HG03135 (cell line): ENCODE data around the gene RBMS3.

Source experiments
- ATAC-seq: cut with Tn5 transposase; IDR thresholded peaks from one replicate; pipeline ENCODE4 v1.9.1; 2021; ENCODE audit warnings: mild to moderate bottlenecking, moderate library complexity; ENCODE audit not compliant: unreplicated experiment

RBMS3 gene

DNA sequence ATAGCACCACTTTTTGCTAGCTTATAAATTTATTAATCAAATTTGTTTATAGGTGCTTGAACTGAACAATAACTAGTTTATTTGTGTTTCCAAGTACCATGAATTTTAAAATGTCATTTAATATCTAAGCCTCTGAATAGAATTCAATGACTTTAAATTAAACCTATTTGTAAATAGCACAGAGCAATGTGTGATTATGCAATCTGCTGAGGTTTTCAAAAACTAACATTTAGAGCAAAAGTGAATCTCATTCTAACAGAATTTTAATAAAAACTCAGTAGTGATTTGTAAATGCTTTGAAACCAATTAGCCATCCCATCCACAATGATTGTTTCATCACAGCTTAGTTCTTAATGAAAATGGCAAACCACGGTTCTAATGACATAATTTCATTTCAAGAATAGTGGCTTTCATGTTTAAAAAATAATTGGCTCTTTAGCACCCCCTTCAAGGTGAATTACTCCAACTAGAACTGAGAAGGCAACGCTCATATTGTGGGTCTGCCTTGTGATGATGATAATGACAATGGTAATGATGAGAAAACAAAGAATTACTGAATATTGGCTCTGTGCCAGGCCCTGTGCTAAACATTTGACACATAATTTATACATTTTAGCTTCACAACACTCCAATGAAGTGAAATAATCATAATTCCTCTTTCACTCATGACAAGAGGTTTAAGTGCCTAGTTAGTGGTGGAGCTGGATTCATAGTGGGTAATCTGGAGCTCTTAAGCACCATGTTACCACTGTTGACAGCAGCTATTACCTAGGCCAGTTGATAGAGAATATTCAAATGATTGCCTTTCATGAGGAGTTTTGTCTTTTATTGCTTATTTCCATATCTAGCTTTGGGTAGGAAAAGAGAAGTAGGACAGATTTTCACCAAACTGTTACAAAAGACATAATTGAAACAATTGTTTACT, 145.7 kb downstream of the RBMS3 start:
- ATAC-seq, result no peak

DNA sequence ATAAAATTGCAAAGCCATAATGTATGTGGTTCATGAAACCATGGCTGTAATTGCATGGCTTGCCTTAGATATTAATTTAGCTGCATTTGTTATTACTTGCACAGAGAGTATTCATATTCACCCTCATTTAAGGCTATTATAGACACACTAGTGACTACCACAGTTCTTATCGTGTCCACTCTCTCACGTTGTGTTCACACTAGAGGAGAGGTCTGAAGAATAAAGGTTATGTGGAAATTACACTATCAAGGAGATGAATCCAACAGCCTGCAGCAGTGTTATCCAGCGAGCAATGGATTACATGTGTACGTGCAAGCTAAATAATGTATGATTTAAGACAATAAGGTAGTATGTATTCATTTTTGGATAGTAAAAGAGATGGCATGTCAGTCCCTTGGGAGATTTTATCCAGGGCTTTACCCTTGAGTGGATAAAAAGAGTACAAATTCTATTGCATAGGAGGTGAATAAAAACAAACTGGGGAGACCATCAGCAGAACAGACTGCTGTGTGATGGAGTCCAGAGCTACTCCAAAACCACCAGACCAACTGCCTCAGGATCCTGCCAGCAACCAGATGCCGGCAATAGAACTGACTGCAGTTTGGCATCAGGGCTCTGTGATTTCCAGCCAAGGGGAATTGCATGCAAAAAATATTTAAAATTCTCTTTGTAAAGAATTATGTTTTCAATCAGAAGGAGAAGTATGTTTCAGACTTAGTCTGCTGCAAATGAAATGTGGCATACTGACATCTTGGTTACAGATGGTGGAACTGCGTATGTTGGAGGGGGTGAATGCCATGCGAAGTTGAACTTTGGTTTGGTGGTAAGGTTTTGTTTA, 146.6 kb downstream of the RBMS3 start:
- no peak for ATAC-seq

DNA sequence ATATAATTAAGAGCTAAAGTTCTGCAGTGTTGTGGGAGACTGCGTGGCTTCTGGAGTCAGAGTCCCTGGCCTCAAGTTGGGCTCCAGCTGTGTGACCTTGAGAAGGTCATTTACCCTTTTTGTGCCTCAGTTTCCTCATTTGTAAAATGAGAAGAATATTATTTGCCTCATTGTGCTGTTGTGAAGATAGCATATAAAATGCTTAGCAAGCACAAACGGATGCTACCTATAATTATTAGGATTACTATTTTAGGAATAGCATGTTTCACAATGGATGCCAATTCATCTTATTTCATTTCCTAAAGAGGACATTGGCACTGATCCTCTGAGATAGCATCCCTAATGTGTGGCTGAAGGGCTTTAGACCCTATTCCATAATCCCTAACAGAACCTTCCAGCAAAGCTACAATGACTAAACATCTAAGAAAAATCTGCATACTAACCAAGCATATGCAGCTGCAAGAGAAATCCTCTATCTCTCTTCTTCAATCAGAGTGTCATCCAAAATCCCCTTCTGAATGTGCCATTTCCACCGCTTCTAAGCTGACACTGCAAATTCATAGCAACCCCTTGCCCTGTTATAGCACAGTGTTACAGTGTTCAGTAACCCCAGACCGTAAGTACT, 148.3 kb downstream of the RBMS3 start:
- no peak for ATAC-seq

DNA sequence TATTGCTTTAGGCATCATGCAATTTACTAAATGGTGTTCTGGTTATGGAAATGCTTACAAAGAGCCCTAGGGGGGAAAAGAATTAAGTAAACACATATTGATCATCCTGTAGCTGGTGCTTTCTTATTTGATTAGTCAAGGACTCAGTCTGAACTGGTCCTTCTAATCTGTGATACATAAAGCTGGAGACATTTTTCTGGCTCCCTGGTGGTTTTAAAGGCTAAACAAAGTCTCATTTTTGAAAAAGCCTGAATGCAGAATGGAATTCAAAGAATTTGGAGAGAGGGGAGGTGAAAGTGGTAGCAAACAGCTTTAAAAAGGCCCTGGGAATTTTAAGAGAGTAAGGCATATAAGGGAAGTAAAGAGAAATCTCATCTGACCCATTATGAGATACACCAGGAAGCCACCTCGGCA, 149.7 kb downstream of the RBMS3 start:
- no peak for ATAC-seq

DNA sequence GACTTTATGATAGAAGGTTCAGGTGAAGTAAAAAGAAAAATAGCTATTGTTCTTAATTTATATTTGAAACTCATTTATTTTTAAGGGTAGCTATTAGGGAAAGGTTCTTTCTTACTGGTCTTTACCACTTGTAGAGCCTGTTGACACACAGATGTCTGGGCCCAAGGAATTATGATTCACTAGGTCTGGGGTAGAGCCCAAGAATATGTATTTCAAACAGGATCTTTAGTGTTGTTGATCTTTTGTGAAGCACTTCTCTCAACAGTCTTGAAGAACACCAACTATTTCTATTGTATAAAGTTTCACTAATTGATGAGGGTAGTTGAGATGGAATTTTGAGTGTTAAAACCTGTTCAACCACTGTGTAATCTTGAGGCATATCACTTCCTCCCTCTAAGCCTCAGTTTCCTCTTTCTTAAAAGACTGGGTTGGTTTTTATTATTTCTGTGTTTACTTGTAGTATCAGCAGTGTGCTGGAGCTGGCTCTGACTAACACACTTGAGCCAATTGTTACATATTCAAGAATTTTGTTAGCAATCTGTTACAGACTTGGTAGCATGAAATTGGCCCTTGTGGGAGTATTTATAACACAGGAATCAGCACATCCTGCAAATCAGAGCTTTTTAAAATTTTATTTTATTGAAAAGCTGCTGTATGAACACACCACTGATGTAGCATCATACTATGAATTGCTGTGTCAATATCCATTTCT, 155.9 kb downstream of the RBMS3 start:
- no peak for ATAC-seq

DNA sequence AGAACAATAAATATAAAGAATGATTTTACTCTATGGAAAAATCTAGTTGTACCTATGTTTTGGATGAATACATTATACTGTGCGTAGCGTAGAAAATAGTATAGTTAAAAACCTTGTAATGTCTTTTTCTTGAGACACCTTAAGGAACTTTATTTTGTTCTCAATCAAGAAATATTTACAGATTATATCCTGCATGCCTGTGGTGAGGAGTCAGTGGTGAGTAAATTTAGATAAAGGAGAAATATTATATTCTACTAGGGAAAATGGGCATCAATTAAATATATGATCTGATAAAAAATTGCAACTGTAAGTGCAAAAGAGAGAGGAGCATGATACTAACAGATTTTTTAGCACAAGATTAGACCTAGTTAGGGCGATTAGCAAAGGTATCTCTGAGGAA, 157.7 kb downstream of the RBMS3 start:
- no peak for ATAC-seq

DNA sequence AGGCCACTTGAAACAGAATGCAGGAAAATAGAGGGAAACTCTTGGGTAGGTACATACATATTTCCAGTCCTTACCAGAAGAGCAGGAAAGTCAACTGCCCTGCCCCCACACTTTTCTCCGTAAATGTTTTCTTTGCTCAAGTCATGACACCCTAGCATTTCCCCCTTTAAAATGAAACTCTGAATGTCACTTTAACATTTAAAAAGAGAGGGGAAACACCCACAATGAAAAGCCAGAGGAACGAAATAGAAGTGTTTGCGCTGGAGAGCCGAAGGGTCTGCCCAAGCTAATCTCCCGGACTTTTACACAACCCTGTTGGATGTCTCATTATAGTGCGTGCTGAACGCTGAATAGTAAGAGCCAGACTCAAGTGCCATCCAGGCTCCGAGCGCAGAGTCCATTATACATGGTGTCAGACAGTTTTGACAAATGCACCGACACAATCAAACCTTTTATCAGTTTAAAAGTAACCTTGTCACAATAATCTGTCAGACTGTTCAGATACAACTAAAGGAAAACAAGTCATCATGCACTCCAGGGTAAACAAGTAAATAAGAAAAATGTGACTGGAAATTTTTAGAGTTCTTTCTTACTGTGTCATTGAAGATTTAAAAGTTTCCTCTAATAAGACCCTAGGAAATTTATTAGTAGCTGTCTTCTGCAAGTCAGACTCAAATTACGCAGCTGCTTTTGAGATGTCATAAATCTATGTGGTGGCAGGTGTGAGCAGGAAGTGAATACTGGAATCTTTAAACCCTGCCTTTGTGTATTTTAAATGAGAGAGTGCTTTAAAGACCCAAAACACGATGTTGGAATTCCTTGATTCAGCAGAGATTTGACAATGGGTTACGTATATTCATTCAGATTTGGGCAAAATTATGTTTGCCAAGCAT, 159.8 kb downstream of the RBMS3 start:
- ATAC-seq, result no peak

DNA sequence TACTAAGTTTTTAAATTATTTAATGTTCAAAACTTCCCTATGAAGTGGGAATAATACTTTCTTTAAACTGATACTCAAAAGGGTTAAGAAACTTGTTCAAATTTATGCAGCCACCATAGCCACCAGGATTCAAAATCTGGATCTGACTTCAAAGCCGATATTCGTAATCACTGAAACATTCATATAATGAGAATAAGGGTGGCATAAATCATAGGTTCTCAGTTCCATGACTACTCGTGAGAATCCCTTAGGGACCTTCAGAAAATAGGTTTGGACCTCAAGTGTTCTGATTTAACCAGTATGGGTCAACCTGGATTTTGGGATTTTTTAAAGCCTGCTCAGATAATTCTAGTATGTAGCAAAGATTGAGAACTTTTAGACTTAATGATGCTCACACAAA, 160.6 kb downstream of the RBMS3 start:
- ATAC-seq, result no peak

DNA sequence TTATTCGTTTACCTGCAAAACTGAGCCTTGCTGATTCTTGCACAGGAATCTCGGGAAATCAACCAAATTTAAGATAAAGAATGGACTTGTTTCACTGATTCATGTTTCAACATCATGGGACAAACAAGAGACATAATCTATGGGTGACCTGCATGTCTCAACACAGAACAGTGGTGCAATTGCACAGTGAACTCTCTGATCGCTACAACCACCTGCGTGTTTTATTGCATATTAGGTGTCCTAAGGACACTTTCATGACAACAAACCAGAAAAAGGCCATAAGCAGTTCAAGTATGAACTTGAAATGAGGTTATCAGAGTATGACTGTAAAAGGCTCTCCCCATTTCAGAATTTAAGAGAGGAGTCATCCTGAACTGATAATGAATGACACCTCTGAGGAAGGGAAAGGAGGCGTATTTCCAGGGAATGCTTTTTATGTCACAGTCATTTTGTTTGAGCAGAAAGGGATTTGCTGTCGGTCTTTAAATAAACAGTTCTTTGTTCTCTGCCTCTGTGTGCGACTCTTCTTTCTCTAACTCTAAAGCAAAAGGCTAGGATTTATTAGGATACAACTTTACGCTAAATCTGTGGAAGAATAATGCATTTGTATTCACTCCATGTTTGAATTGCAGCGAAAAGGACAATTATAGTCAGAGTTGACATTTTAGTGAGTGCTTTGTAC, 167.2 kb downstream of the RBMS3 start:
- no peak for ATAC-seq

DNA sequence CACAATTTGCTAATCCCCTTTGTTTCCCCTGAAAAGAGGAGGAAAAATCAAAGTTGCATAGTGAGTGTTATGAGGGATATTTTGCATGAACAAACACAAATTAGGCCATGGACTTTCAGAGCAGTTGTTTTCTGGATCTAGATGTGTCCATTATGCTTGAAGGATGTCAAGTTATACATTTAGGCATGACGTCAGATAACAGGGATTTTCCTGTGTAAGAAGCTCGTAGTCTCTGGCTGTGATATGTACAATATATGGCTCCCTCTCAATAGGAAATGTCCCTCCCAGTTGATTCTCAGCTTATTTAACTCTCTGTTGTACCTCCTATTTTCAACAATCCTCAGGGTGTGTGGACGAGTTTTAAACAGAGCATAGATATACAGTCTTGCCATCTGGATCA, 171.0 kb downstream of the RBMS3 start:
- no peak for ATAC-seq

DNA sequence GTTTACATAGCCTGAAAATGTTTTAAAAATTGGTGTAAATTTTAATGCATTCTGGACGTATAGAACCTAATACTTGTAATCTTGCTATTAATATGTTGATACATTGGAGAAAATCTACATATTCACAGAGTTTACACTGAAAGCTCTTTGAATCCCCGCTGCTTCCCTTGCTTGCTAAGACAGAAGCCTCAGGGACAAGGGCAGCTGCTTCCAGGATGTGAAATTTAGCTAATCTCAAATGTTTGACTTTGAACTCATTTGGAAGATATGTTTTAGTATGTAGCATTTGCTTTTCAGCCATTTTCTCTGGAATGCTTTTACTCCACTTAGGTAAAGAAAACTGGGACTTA, 172.0 kb downstream of the RBMS3 start:
- ATAC-seq, result no peak

DNA sequence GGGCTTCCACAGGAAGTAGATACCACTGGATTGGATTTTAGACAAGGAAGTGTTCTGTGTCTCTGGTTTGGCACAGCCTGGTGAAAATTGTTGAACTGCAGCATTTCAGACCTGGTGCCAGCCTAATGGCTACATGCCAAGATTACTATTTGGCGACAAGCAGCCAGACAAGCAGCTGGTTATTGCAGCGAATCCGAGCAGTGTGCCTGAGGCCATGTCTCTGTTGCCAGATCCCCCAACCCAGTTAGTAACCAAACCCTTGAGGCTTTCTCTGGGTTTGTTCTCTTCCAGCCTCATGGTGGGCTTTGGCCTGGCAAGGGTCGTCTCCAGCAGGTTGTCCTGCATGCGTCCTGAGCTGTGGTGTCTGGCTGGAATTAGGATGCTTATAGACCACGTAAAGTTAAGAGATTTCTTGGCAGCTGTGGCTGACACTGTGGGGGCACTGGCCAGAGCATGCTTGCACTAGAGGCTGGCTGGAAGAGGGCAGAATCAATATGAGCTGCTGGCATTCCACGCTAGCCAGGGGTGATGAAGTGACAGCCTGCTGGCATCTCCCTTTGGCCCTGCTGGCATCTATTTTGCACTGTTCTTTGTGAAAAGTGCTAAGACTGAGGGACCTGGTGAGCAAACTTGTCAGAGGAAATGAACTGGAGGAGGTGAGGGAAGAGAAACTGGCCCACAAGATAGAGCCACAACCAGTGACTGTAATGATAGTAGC, 172.6 kb downstream of the RBMS3 start:
- ATAC-seq, result no peak

DNA sequence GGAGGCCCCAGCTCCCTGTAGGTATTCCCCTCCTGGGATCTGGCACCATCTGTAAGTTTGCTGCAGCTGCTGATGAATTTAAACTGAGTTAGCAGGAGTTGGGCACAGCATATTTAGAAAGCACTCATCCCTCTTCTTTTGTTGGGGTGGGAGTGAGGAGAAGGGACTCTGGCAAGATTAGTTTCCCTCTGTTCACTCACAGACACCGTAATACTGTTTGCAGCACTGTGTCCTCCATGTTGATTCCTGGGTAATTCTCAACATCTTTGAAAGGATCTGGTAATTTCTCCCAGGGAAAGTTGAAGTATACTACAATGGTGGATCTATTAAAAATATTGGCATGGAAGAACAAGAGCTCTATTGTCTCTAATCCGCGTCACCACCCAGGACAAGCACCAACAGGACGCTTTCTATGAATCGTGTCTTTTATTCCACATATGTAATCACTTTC, 173.3 kb downstream of the RBMS3 start:
- no peak for ATAC-seq

DNA sequence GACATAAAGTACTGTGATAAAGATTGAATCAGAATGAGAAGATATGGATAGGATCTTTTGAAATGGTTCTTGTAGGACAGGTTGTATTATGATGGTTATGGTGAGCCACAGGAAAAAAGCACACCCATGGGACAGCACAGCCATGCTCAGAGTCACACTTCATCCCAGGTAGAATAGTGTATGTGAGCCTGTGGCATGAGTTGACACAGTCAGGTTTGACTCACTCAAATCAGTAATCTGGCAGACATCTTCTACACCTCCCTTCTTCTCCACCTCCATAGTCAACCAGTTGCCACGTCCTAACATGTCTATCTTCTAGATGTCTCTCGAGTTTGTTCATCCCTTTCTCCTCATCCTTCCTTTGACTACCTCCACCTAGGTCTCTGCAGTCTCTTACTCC, 176.0 kb downstream of the RBMS3 start:
- ATAC-seq, result no peak

DNA sequence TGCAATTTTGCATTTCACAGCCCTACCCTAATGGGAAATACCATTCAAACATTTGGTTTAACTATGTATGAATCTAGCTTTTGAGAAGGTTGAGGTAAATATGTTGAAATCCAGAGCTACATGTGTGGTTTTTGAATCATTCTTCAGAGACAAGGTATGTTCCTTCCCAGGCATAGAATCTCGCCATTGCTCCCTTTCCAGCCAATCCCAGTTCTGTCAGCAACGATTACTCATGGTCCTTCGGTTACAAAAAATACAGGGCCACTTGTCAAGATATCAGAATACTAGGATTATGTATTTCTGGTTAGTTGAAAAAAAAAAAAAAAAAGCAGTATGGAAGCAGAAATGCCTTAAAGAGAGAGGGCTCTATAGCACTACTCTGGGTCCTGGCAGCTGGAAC, 182.4 kb downstream of the RBMS3 start:
- no peak for ATAC-seq

DNA sequence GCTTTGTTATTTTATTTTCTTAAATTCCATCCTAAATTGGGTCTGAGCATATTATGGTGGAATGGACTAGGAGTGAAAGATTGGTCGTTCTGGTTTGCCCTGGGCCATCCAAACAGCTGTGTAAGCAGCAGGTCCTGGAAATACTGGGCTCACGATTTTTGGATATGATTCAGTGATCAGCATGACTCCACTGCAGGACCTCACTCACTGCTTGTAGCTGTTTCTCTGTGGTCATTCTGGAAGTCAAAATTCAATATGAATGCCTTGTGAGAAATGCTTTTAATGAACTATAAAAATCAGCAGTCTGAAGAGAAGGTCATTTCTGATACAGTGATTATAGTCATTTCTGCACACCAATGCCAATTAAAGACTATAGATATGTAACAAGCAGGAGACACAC, 185.0 kb downstream of the RBMS3 start:
- no peak for ATAC-seq

DNA sequence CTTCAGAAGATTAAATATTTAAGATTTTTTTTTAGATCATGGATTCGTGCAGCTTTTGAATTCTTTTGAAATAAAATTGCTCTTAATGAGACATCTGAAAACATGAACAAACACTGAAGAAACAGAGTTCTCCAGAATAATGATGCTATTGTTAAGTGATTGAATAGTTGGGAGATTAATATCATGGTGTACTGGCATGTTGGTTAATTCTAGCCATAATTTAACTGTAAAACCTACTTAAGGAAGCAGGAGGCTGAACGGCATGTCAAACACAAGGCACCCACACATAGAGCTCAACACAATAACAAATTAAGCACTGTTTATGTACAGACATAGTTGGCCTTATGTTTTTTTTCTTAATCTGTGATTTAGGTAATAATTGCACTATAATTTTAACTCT, 185.6 kb downstream of the RBMS3 start:
- no peak for ATAC-seq

DNA sequence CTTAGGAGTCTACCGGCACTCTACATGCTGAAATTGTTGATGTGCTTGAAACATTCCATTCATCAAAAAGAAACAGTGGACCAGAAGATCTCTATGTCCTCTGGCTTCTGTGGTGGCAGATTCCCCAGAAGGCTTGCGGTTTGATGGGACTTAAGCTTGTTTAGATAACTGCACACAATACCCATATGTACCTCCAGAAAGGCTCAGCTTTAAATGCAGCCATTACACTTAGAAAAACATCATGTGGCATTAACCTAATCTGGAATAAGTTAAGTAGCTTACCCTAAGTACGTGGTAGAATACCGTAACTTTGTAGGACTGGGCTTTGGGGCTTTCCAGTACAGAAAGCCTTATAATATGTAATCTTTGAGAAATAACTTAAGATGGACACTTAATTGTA, 187.3 kb downstream of the RBMS3 start:
- ATAC-seq, result no peak
